ENCODE data around the gene PATJ.
"Not testable (repeated sequence)": the region's sequence is repeated elsewhere in the genome, so short reads cannot be mapped to it uniquely, and the experiment has no call there.

PATJ gene

GRCh38 chr1:61741711-61742619 lies at the start of gene PATJ:
Gene PATJ, plus strand, starts transcription at chr1:61742480. Its CDS starts 20,413 bp downstream, at chr1:61762893.
- no peak for FAIRE-seq

GRCh38 chr1:61699911-61700851 lies 42.1 kb upstream of the PATJ start:
- no peak for FAIRE-seq

- no peak for FAIRE-seq
Measured at GRCh38 chr1:61708953-61709907, 33.0 kb upstream of the PATJ start.

GRCh38 chr1:61709908-61710289 lies 32.4 kb upstream of the PATJ start:
- FAIRE-seq, result no peak

- FAIRE-seq, result not testable (repeated sequence)
Measured at GRCh38 chr1:61711257-61711656, 31.0 kb upstream of the PATJ start.

GRCh38 chr1:61711969-61712368 lies 30.3 kb upstream of the PATJ start:
- FAIRE-seq, result no peak

- not testable (repeated sequence) for FAIRE-seq
Measured at GRCh38 chr1:61718996-61719663, 23.1 kb upstream of the PATJ start.

- no peak for FAIRE-seq
Measured at GRCh38 chr1:61724506-61724812, 17.8 kb upstream of the PATJ start.

GRCh38 chr1:61724813-61725694 lies 17.2 kb upstream of the PATJ start, which contains the start of gene TM2D1:
Gene TM2D1, minus strand, starts transcription at chr1:61725141. Its CDS starts 21 bp downstream, at chr1:61725120.
- FAIRE-seq, result no peak

GRCh38 chr1:61727544-61727943 lies 14.7 kb upstream of the PATJ start:
- no peak for FAIRE-seq

GRCh38 chr1:61730679-61731078 lies 11.6 kb upstream of the PATJ start:
- not testable (repeated sequence) for FAIRE-seq

- FAIRE-seq, result no peak
Measured at GRCh38 chr1:61732726-61733125, 9.6 kb upstream of the PATJ start.

- no peak for FAIRE-seq
Measured at GRCh38 chr1:61740751-61741700, 1.3 kb upstream of the PATJ start.

GRCh38 chr1:61742620-61743430 lies 545 bp downstream of the PATJ start:
- FAIRE-seq, result no peak

GRCh38 chr1:61743431-61743705 lies 1.1 kb downstream of the PATJ start:
- FAIRE-seq, result no peak

- FAIRE-seq, result no peak
Measured at GRCh38 chr1:61743716-61744580, 1.7 kb downstream of the PATJ start.

- no peak for FAIRE-seq
Measured at GRCh38 chr1:61746813-61747212, 4.5 kb downstream of the PATJ start.

GRCh38 chr1:61748566-61748965 lies 6.3 kb downstream of the PATJ start:
- no peak for FAIRE-seq
